ENCODE results near the gene OTOA. TPM values are rescaled to one million over a fixed set of nuclear protein-coding genes. Genes with fewer than 3 reads are reported as not detected.
A peak's percentile ranks its signal among the peaks of the same experiment; 100 is the strongest.
"Not testable (repeated sequence)": the region's sequence is repeated elsewhere in the genome, so short reads cannot be mapped to it uniquely, and the experiment has no call there.

OTOA gene
- total RNA-seq, 1 experiment from 2014 or later = not detected

DNA sequence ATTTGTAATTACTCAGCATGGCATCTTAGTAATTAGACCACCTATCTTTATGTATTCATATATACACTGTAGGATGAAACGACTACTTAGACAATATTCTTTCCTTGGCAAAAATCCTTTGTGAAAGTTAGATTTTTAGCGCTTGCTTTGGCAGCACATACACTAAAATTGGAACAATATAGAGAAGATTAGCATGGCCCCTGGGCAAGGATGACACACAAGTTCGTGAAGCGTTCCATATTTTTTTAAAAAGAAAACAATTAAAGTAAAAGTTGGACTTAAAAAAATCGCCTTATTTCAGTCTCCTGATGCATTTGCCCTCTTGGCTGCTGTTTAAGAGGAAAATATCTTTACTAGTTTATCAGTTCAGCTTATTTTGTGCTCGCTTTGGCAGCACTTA is 21.9 kb upstream of the OTOA start:
- DNase-seq (ENCODE audit: low spot score) = no peak

- no peak for DNase-seq (ENCODE audit: low spot score)
Measured at GRCh38 chr16:21642861-21643260, 20.9 kb upstream of the OTOA start.

- no peak for DNase-seq (ENCODE audit: low spot score)
Measured at GRCh38 chr16:21643785-21644184, 20.0 kb upstream of the OTOA start.

GRCh38 chr16:21644674-21645073 is 19.1 kb upstream of the OTOA start:
- DNase-seq (ENCODE audit: low spot score) = no peak

DNA sequence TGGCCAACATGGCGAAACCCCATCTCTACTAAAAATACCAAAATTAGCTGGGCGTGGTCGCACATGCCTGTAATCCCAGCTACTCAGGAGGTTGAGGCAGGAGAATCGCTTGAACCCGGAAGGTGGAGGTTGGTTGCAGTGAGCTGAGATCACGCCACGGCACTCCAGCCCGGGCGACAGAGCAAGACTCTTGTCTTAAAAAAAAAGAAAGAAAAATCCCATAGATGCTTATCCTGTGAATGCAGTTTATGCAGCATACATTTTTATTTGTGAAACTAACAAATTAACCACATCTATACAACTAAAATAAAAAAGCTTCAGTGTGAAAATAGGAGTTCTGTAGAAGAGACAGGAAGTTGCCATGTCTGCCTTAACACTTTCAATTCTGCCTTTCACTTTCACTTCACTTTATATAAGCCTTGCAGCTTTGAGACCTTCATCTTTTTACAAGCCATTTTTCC is 18.5 kb upstream of the OTOA start:
- peak; percentile 29 for DNase-seq (ENCODE audit: low spot score)

GRCh38 chr16:21646091-21646490 is 17.7 kb upstream of the OTOA start:
- DNase-seq (ENCODE audit: low spot score) = no peak

- DNase-seq (ENCODE audit: low spot score) = peak; percentile 38
Measured at GRCh38 chr16:21646721-21647561, 16.8 kb upstream of the OTOA start.

- no peak for DNase-seq (ENCODE audit: low spot score)
Measured at GRCh38 chr16:21647562-21648164, 16.1 kb upstream of the OTOA start.

GRCh38 chr16:21649826-21650406 is 13.9 kb upstream of the OTOA start:
- DNase-seq (ENCODE audit: low spot score) = not testable (repeated sequence)

GRCh38 chr16:21650521-21650920 is 13.2 kb upstream of the OTOA start:
- DNase-seq (ENCODE audit: low spot score) = no peak

GRCh38 chr16:21651515-21651914 is 12.3 kb upstream of the OTOA start:
- no peak for DNase-seq (ENCODE audit: low spot score)

DNA sequence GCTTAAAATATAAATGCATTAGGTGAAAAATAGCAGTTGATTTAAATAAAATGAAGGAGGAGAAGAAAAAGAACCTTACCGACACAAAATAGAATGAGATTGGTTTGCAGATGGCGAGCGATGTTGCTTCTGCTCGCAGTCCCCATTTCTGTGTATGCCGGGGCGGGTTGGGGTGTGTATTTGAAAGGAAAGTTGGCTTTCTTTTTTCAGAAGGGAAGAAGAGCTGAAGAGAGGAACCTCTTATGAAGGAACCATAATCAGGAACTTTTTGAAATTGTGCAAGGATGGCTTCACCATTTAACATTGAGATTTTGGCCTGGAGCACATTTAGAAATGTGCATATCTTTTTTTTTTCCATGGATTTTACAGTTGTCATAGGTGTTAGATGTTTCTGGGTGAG is 11.3 kb upstream of the OTOA start, which contains the start of gene IGSF6:
IGSF6 (minus strand) TSS at position 156 of the 400 bp plus-strand sequence; CDS start at position 146, 10 bp downstream.
- no peak for DNase-seq (ENCODE audit: low spot score)

- no peak for DNase-seq (ENCODE audit: low spot score)
Measured at GRCh38 chr16:21653571-21653970, 10.2 kb upstream of the OTOA start.

DNA sequence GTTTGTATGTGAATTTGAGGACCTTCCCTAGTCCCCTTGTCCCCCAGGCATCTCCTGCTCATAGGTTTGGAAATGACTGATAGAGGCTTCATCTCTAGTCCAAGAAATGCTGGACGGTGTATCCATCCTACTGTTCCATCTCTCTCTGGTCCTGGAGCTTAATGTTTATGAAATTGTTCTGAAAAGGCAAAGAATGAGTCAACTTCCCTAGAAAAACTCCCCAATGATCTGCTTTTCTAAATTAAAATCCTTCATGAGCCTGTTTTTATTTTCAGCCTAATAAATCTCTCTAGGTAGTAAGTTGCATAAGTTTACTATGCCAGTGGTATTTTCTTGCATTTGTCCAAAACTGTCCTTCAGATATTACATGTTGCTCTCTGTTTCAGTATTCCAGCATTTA is 9.3 kb upstream of the OTOA start:
- DNase-seq (ENCODE audit: low spot score) = no peak

- no peak for DNase-seq (ENCODE audit: low spot score)
Measured at GRCh38 chr16:21654881-21655280, 8.9 kb upstream of the OTOA start.

DNA sequence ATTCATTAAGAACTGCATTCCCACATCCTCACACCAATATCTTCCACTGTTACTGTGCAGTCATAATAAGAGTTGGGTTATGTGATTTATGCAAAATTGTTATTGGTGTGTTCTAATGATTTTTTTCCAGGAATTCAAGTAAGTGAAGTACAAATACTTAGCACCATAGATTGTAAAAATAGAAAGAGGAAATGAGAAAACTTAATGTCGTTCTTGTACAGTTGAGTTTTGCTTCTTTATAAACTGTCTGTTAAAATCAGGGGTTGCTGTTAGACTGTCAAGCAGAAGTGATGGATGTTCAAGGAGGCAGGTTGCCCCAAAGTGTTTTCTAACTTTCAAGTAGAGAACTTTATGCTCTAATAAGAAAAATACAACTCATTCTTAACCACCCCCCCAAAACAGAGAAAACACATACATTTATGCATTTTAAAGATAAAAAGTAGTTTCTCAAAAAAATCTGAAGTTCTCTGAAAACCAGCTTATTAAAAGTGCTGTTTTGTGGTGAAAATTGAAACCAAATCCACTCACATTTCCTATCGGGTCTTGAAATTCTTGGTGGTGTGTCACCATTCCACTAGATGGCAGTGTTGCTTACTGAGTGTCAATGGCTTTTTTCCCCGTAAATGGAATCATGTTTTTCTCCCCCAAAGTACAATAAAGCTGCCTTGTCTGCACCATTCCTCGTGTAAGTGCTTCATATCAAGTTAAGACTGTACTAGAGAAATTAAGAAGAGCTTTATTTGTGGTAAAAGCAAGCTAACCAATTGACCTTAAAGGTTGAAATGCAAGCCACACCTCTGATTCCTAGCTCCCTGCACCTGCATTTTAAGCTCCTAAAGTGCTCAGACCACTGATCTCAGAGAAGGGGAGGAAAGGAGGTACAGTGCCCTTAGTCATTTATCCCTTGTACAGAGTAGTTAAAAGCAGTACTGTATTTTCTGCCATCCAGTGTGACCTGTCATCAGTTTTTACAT is 6.7 kb upstream of the OTOA start:
- peak; percentile 51 for DNase-seq (ENCODE audit: low spot score)

- no peak for DNase-seq (ENCODE audit: low spot score)
Measured at GRCh38 chr16:21659124-21659523, 4.6 kb upstream of the OTOA start.

GRCh38 chr16:21664801-21665492 is 1.2 kb downstream of the OTOA start:
- no peak for DNase-seq (ENCODE audit: low spot score)

DNA sequence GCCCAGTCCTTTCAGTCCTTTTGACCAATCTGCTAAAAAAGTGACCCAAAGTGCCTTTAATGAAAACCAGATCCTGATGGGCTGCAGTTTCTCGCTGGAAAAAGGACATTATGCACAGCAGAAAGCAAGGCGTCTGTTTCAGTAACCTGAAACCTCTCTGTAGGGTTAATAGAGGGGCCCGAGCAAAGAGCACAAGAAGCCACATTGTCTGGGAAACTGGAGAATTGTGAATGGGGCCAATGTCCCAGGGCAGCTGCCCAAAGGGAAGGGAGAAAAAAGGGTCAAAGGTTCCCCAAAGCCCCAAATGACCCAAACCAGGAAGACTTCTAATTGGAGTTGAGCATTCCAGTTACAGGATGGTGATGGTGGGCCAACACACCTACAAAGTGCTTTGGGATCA is 3.0 kb downstream of the OTOA start:
- DNase-seq (ENCODE audit: low spot score) = no peak

- DNase-seq (ENCODE audit: low spot score) = no peak
Measured at GRCh38 chr16:21667575-21667974, 3.8 kb downstream of the OTOA start.

- DNase-seq (ENCODE audit: low spot score) = no peak
Measured at GRCh38 chr16:21673469-21673868, 9.7 kb downstream of the OTOA start.
